Measurements from ENCODE around the gene NEAT1.

DNA sequence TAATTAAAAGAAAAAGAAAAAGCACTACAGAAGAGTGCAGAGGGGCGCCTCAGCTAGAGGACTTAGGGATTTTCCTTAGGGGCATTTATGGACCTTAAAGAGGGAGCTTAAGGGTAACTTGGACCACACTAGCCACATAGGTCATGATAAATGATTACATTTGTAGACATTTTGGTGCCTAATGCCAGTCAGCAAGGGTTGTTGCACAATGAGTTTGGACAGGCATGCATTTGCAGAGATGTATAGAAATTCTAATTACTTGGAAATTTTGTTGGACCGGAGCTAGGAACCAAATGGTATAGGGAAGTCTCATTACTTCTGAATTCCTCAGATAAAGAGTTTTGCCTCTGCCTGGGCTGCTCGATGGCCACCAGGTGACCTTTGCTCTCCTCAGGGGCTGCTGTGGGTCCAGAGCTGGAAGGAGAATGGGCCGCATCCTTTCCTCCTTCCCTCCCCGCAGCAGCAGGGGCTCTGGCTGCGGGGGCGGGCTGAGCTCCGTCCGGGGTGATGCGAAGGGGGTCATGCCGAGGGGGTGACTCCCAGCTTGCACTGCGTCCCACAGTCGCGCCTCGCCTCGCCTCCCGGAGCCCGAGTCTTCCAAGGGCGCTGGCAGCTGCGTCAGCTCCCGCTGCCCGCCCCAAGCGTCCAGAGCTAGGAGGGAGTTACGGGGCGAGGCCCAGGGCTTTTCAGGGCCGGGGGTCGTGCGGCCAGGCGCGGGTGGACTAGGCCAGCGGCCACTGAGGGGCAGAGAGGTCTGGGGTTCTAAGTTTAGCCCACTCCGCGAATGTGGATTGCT, 56.0 kb downstream of the NEAT1 start:
- TF ChIP-seq, protein P1, sequence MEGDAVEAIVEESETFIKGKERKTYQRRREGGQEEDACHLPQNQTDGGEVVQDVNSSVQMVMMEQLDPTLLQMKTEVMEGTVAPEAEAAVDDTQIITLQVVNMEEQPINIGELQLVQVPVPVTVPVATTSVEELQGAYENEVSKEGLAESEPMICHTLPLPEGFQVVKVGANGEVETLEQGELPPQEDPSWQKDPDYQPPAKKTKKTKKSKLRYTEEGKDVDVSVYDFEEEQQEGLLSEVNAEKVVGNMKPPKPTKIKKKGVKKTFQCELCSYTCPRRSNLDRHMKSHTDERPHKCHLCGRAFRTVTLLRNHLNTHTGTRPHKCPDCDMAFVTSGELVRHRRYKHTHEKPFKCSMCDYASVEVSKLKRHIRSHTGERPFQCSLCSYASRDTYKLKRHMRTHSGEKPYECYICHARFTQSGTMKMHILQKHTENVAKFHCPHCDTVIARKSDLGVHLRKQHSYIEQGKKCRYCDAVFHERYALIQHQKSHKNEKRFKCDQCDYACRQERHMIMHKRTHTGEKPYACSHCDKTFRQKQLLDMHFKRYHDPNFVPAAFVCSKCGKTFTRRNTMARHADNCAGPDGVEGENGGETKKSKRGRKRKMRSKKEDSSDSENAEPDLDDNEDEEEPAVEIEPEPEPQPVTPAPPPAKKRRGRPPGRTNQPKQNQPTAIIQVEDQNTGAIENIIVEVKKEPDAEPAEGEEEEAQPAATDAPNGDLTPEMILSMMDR (IDR thresholded peaks at IDR 0.05; ENCODE audit: low read depth, low read length) = no peak
- no peak for TF ChIP-seq EZH2phosphoT487 (IDR thresholded peaks at IDR 0.05; ENCODE audit: low read depth)
